Measurements from ENCODE around the gene PSMD3.

Gene PSMD3

GRCh38 chr17:40022961-40023541, 42.4 kb downstream of the PSMD3 start:
- DNase-seq (ENCODE audit: low spot score), result no peak

GRCh38 chr17:40023590-40024292, 43.1 kb downstream of the PSMD3 start:
- DNase-seq (ENCODE audit: low spot score), result no peak

GRCh38 chr17:40024901-40025300, 44.3 kb downstream of the PSMD3 start:
- no peak for DNase-seq (ENCODE audit: low spot score)

GRCh38 chr17:40025559-40025958, 45.0 kb downstream of the PSMD3 start:
- no peak for DNase-seq (ENCODE audit: low spot score)

- DNase-seq (ENCODE audit: low spot score), result peak; percentile 89
These were observed 45.6 kb downstream of the PSMD3 start for GRCh38 chr17:40025991-40026815.

GRCh38 chr17:40026816-40027613, 46.4 kb downstream of the PSMD3 start:
- DNase-seq (ENCODE audit: low spot score), result peak; percentile 72

- DNase-seq (ENCODE audit: low spot score), result no peak
These were observed 47.0 kb downstream of the PSMD3 start for GRCh38 chr17:40027614-40028012.

GRCh38 chr17:40028595-40028994, 48.0 kb downstream of the PSMD3 start:
- no peak for DNase-seq (ENCODE audit: low spot score)

- no peak for DNase-seq (ENCODE audit: low spot score)
These were observed 51.1 kb downstream of the PSMD3 start for GRCh38 chr17:40031706-40032105.

- no peak for DNase-seq (ENCODE audit: low spot score)
These were observed 52.0 kb downstream of the PSMD3 start for GRCh38 chr17:40032322-40033320.

GRCh38 chr17:40033339-40033738, 52.7 kb downstream of the PSMD3 start:
- DNase-seq (ENCODE audit: low spot score), result no peak

- no peak for DNase-seq (ENCODE audit: low spot score)
These were observed 54.0 kb downstream of the PSMD3 start for GRCh38 chr17:40034426-40035161.

- DNase-seq (ENCODE audit: low spot score), result no peak
These were observed 54.6 kb downstream of the PSMD3 start for GRCh38 chr17:40035162-40035559.

- peak; percentile 50 for DNase-seq (ENCODE audit: low spot score)
These were observed 58.4 kb downstream of the PSMD3 start for GRCh38 chr17:40038882-40039513.

GRCh38 chr17:40041196-40041595, 60.6 kb downstream of the PSMD3 start:
- DNase-seq (ENCODE audit: low spot score), result no peak

Data from SW480 (cell line).